Measurements from ENCODE around the gene COMT.
"Not testable (repeated sequence)": the region's sequence is repeated elsewhere in the genome, so short reads cannot be mapped to it uniquely, and the experiment has no call there.

Gene COMT

GRCh38 chr22:19904935-19905334 is 36.6 kb upstream of the COMT start:
- in situ Hi-C loops (cut with HindIII; ENCODE audit: low pct_ligation_motif_present, low sequenced_read_pairs), result no loop called here
- TF ChIP-seq, protein P1, sequence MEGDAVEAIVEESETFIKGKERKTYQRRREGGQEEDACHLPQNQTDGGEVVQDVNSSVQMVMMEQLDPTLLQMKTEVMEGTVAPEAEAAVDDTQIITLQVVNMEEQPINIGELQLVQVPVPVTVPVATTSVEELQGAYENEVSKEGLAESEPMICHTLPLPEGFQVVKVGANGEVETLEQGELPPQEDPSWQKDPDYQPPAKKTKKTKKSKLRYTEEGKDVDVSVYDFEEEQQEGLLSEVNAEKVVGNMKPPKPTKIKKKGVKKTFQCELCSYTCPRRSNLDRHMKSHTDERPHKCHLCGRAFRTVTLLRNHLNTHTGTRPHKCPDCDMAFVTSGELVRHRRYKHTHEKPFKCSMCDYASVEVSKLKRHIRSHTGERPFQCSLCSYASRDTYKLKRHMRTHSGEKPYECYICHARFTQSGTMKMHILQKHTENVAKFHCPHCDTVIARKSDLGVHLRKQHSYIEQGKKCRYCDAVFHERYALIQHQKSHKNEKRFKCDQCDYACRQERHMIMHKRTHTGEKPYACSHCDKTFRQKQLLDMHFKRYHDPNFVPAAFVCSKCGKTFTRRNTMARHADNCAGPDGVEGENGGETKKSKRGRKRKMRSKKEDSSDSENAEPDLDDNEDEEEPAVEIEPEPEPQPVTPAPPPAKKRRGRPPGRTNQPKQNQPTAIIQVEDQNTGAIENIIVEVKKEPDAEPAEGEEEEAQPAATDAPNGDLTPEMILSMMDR (IDR thresholded peaks at IDR 0.05; ENCODE audit: low read depth, low read length, missing control alignments), result no peak
- DNase-seq, result no peak
- H3K4me3 ChIP-seq (ENCODE audit: low read depth, low read length), result no peak overlapping the region
- no peak overlapping the region for H3K27ac ChIP-seq
- H3K27me3 ChIP-seq (replicated peaks), result no peaks in the 10 kb centered on the region
- peaks cover 3% of the 10 kb centered on the region for H3K36me3 ChIP-seq (replicated peaks)

GRCh38 chr22:19905347-19906276 is 36.0 kb upstream of the COMT start:
- no peak for DNase-seq
- Histone ChIP-seq H3K27ac (no peak overlapping the region), H3K27me3 (replicated peaks) (no peaks in the 10 kb centered on the region), H3K36me3 (replicated peaks) (peaks cover 3% of the 10 kb centered on the region), H3K4me3 (ENCODE audit: low read depth, low read length) (no peak overlapping the region)
- in situ Hi-C loops (cut with HindIII; ENCODE audit: low pct_ligation_motif_present, low sequenced_read_pairs), result no loop called here
- TF ChIP-seq, protein P1 (IDR thresholded peaks at IDR 0.05; ENCODE audit: low read depth, low read length, missing control alignments), result no peak

- in situ Hi-C loops (cut with HindIII; ENCODE audit: low pct_ligation_motif_present, low sequenced_read_pairs); H3K27me3 ChIP-seq (replicated peaks); H3K4me3 ChIP-seq (ENCODE audit: low read depth, low read length); DNase-seq; H3K36me3 ChIP-seq (replicated peaks); H3K27ac ChIP-seq: not testable (repeated sequence)
Measured at GRCh38 chr22:19906864-19907263, 34.7 kb upstream of the COMT start.

- H3K36me3 ChIP-seq (replicated peaks); H3K27ac ChIP-seq; H3K27me3 ChIP-seq (replicated peaks); H3K4me3 ChIP-seq (ENCODE audit: low read depth, low read length); DNase-seq; in situ Hi-C loops (cut with HindIII; ENCODE audit: low pct_ligation_motif_present, low sequenced_read_pairs): not testable (repeated sequence)
Measured at GRCh38 chr22:19907902-19908301, 33.7 kb upstream of the COMT start.

DNA sequence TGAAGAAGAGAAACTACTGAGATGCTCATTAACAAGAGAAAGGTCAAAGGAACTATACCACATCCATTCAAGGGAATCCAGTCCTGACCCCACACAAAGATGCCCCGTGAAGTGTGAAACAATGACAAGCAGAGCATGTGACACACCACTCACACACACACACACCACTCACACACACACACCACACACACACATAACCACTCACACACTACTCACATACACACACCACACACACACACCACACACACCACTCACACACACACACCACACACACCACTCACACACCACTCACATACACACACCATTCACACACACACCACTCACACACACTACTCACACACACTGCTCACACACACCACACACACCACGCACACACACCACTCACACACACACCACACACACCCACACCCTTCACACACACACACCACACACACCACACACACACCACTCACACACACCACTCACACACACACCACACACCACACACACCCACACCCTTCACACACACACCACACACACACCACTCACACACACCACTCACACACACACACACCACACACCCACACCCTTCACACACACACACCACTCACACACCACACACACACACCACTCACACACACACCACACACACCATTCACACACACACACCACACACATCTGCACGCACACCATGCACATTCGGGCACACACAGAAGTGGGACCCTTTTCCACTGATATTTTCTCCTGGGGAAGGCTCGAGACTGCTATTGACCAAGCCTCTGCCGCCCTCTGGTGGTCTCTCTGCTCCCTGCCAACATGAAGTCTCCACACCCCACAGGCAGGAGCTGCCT is 32.0 kb upstream of the COMT start:
- Histone ChIP-seq H3K4me3 (ENCODE audit: low read depth, low read length) (no peak overlapping the region), H3K36me3 (replicated peaks) (peaks cover 21% of the 10 kb centered on the region), H3K27ac (no peak overlapping the region), H3K27me3 (replicated peaks) (no peaks in the 10 kb centered on the region)
- TF ChIP-seq, protein P1 (IDR thresholded peaks at IDR 0.05; ENCODE audit: low read depth, low read length, missing control alignments), result peak; percentile 97
- DNase-seq, result peak; percentile 76
- in situ Hi-C loops (cut with HindIII; ENCODE audit: low pct_ligation_motif_present, low sequenced_read_pairs), result no loop called here

- TF ChIP-seq, protein P1 (IDR thresholded peaks at IDR 0.05; ENCODE audit: low read depth, low read length, missing control alignments), result no peak
- Histone ChIP-seq H3K4me3 (ENCODE audit: low read depth, low read length) (no peak overlapping the region), H3K27me3 (replicated peaks) (no peaks in the 10 kb centered on the region), H3K27ac (no peak overlapping the region), H3K36me3 (replicated peaks) (peaks cover 28% of the 10 kb centered on the region)
- no peak for DNase-seq
- in situ Hi-C loops (cut with HindIII; ENCODE audit: low pct_ligation_motif_present, low sequenced_read_pairs), result no loop called here
Measured at GRCh38 chr22:19910180-19910744, 31.3 kb upstream of the COMT start.

All from brain microvascular endothelial cell (primary cell).